Erythroblast (primary cell): ENCODE measurements around the gene CA6.
"Not testable (repeated sequence)": the region's sequence is repeated elsewhere in the genome, so short reads cannot be mapped to it uniquely, and the experiment has no call there.

Experiments used
- DNase-seq, 2 experiments: peaks; one replicate each; lab custom pipeline; 2025; lab: John Stamatoyannopoulos, UW
- GATA1 ChIP-seq: IDR thresholded peaks from 2 replicates; pipeline ENCODE4 v1.6.1; 2011; ENCODE audit warnings: low read depth, mild to moderate bottlenecking, control low read depth, low read length, moderate library complexity
- POLR2A ChIP-seq: IDR thresholded peaks from 2 replicates; pipeline ENCODE4 v1.6.1; 2011; ENCODE audit warnings: mild to moderate bottlenecking, low read length

The CA6 gene

DNA sequence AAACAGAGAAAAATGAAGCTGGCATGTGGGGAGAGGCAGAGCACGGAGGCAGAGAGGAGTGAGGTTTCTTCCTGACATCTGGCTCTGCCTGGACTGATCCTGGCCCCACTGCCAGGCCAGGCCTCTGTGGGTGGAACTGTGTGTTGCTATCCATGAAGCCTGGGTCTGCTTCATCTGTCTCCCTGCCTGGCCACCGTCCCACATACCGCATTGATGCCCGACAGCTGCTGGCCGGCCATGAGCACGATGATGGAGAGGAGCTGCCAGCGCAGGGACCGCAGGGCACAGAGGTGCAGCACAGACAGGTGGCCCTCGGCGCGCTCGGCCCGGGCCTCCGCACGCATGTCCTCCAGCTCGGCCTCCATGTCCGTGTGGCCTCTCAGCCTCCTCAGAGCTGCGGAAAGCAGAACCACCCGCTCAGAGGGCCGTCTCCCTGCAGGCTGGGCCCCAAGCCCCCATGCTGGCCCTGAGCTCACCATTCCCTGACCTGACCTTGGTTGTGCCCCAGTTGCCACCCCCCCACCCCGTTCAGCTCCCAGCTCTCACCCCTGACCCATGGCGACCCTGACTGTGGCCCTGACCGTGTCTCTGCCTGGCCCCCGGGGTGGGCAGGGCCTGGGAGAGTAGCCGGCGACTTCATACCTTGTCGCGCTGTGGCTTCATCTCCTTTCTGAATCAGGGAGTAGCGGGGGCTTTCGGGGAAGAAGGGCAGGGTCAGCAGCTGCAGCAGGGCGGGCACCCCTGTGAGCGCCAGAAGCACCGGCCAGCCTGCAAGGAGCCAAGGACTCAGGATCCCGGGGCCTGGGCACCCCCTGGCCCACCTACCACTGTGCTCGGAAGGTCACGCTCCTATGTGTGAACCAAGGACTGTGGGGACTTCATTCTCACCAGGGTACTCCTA is 69.1 kb downstream of the CA6 start:
- DNase-seq, result no peak
- TF ChIP-seq POLR2A (no peak), GATA1 (no peak)

- no peak for TF ChIP-seq POLR2A
- TF ChIP-seq GATA1, result no peak
- no peak for DNase-seq
These were observed 70.8 kb downstream of the CA6 start for GRCh38 chr1:9016455-9016854.

GRCh38 chr1:9018333-9018732 is 72.7 kb downstream of the CA6 start:
- DNase-seq, result no peak
- no peak for TF ChIP-seq POLR2A
- no peak for TF ChIP-seq GATA1

DNA sequence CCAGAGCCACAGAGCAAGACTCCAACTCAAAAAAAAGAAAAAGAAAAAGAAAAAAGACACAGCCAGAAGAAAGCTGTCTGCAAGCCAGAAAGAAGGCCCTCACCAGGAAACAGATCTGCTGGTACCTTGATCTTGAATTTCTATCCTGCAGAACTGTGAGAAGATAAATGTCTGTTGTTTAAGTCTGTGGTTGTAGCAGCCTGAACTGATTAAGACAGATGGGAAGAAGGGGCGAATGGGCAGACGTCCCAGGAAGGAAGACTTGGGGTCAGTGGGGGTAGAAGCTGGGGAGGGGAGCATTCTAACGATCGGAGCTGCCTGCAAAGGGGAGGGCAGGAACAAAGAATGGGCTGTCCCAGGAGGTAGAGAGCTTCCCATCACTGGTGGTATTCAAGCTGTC is 74.2 kb downstream of the CA6 start:
- no peak for DNase-seq
- TF ChIP-seq GATA1 (no peak), POLR2A (no peak)

DNA sequence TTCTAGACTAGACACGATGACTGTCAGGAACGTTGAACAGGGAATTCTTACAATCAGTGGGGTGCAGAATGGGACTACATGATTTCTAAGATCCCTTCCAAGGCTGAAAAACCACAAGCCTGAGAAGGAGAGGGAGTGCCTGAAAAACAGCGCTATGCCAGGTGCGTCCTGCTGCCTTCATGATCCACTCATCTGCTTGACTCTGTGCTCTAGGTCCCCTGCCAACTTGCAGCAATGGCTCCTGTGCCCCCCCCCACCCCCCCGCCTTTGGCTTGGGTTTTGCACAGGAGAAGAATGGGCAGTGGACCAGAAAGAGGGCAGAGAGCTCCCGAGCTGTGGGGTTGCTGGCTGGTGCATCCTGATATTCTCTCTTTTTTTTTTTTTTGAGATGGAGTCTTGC is 74.6 kb downstream of the CA6 start:
- TF ChIP-seq POLR2A (no peak), GATA1 (no peak)
- no peak for DNase-seq

GRCh38 chr1:9022026-9022738 is 76.5 kb downstream of the CA6 start:
- DNase-seq, result not testable (repeated sequence)

DNA sequence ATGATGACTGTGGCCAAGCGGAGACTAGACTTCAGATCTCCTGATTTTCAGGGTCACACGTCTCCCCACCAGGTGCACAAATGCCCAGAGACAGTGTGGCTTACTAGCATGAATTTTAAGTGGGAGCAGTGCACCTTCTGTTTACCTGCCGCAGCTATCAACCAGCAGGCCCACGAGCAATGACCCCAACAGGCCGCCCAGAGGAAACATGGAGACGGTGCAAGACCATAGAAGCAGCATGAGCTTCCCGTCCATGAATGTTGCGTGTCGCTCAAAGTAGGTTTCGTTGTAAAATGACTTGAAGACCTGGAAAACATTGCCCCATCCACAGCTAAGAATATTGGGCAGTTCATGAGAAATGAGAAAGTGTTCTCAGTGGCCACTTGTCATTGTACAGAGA is 77.1 kb downstream of the CA6 start:
- TF ChIP-seq POLR2A (no peak), GATA1 (no peak)
- no peak for DNase-seq
